ENCODE data around the gene AGXT2.
"Not testable (repeated sequence)": the region's sequence is repeated elsewhere in the genome, so short reads cannot be mapped to it uniquely, and the experiment has no call there.

Gene AGXT2

GRCh38 chr5:35050541-35051126 is 2.9 kb upstream of the AGXT2 start:
- no peak for DNase-seq

DNA sequence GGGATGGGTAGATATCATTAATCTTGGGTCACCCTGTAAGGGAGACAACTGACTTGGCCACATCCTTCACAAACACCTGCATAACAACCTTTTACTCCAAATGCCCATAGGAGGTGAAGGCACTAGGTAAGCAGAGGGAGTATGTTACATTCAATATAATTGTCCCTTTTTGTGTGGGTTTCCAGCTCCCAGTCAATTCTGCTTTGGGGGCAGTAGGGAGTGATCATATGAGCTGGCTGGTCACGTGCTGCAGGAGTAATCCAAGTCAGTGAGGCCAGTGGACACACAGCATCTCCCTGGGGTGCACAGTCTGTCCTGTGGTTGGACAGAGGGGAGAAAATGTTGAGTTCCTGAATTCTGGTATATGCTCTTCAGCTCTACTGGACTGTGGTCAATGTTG is 1.2 kb upstream of the AGXT2 start:
- no peak for DNase-seq

- no peak for DNase-seq
Measured at GRCh38 chr5:35046774-35047173, 975 bp downstream of the AGXT2 start.

GRCh38 chr5:35045280-35045679 is 2.5 kb downstream of the AGXT2 start:
- DNase-seq, result no peak

DNA sequence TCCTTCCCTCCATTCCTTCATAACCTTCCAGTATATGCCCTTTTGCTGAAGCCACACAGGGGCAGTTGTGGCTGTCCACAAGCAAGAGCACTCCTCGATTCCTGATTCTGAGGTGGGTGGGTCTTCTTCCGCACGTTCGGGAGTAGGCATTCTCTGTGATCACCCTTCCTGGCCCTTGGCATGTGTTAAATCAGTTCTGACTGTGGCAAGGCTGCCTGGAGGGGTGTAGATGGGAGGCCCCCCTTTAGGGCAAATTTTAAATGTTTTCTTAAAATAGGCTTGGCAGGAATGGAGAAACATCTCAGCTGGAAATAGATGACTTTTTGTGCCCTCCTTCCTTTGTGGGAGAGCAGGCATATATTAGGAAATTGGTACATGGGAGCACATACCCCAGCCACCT is 3.1 kb downstream of the AGXT2 start:
- DNase-seq, result no peak

DNA sequence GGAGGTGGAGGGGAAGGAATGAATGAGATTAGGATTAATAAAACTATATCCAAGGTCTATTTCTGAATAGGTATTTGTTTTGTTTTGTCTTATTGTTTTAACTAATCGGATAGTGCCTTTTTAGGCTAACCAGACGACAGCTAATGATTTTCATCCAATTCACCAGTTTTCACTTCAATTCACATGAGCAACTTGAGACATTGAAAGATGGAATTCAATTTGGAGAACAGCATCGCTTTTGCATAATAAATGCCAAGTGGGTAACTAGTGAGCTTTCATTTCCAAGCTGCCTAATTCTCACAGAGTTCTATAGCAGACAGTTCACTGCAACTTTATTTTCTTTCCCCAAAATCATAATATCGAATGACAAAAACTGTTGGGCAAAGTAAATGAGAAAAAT is 5.0 kb downstream of the AGXT2 start:
- DNase-seq, result no peak

DNA sequence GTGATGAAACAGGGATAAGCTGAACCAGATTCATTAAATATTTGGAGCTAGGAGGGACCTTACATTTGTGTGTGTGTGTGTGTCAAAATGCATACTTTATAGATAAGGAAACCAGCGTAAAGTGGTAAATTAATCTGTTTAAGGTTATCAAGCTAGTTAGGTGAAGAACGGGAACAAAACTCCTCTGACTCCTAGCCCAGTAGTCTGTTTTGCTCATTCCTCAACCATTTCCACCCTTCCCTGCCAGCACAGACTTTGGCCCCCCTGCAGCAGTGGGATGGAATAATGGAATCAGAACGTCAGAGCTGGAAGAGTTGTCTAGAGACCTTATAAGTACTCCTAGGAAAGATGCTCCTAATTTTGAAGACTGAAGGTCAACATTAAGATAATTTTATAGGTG is 6.5 kb downstream of the AGXT2 start:
- DNase-seq, result no peak

DNA sequence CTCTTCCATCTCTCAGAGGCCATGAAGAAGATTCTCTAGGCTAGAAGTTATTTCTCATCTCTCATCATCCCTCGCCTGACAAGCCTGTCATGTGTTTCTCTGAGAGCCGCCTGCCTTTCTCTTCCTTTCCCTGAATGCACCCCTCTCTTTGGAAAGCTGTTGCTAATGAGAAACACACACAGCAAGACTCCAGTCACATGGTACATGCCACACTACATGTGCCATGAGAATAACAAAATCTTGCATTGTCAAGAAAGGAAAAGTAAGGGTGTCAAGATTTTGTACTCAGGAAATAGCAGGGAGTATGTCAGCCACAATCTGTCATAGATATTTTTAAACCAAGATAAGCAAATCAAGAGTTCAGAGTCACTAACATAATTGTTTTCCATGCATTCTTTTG is 8.9 kb downstream of the AGXT2 start:
- no peak for DNase-seq

DNA sequence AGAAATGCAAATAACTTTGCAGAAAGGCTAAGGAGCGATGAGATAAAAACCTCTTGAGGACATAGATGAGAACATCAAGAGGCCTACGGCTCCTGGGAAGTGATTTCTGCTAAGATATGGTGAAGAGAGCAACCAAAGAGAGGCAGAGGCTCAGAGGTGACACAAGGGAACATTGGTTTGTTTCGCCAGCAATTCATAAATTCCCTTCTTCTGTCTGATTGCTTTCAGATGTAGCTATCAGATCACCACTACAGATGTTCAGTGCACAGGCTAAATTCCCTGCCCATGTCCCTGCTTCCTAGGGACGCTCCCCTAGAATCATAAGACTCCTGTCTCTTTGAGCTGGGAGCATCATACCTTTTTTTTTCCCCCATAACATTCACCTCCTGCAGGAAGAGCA is 11.2 kb downstream of the AGXT2 start:
- no peak for DNase-seq

DNA sequence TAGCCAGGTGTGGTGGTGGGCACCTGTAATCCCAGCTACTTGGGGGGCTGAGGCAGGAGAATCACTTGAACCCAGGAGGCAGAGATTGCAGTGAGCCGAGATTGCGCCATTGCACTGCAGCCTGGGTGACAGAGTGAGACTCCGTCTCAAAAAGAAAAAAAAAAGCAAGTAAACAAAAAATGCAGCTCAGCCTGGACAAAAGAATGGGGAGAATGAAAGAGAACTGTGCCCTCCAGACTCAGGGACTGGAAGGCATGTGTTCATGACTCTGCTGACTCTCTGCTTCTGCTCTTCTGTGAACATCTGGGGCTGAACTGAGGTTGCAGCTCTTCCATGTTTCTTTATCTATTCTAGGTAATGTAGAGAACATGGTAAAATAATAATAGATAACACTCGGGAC is 11.8 kb downstream of the AGXT2 start:
- not testable (repeated sequence) for DNase-seq

GRCh38 chr5:35035271-35035670 is 12.5 kb downstream of the AGXT2 start:
- no peak for DNase-seq

GRCh38 chr5:35032356-35032755 is 15.4 kb downstream of the AGXT2 start:
- no peak for DNase-seq

GRCh38 chr5:35031276-35031675 is 16.5 kb downstream of the AGXT2 start:
- DNase-seq, result no peak

DNA sequence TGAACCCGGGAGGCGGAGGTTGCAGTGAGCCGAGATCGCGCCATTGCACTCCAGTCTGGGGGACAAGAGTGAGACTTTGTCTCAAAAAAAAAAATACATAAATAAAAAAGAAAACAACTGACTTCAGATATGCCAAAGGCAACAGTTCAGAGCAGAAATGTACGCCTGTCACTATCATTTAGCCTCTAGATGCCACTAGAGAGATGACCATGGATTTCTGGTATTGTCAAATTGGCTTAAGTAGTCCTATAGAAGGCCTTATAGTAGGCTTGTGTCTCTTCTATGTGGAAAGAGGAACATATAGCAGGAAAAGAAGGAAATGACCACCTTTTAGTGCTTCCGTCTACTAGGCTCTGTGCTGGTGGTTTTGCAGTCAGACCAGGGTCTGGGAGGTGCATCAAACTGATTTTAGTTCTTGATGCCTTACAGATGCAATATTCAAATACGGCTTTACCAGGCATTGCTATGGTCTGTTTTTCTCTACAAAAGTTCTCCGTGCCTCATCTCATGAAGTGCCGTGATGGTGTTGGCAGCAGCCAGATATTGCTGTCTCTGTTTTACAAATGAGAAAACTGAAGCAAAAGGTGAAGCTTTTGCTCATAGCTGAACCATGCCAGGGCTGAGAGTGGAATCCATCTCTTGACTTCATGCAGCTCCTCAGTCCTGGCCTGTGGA is 17.2 kb downstream of the AGXT2 start:
- DNase-seq, result no peak

GRCh38 chr5:35029333-35029732 is 18.4 kb downstream of the AGXT2 start:
- no peak for DNase-seq

- DNase-seq, result no peak
Measured at GRCh38 chr5:35026941-35027340, 20.8 kb downstream of the AGXT2 start.

GRCh38 chr5:35026280-35026840 is 21.4 kb downstream of the AGXT2 start:
- DNase-seq, result no peak

DNA sequence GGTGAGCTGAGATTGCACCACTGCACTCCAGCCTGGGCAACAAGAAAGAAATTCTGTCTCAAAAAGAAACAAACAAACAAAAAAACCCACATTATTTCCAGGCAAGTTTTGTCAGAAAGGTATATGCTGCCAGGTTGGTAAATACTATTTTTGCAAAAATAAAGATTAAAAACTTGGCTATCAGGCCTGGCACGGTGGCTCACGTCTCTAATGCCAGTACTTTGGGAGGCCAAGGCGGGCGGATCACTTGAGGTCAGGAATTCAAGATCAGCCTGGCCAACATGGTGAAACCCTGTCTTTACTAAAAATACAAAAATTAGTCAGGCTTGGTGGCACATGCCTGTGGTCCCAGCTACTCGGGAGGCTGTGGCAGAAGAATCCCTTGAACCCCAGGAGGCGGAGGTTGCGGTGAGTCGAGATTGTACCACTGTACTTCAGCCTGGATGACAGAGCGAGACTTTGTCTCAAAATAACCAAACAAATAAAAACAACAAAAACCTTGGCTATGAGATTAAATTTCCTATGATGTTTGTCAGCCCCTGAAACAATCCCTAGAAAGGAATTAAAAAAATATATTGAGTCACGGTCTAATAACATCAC is 22.7 kb downstream of the AGXT2 start:
- DNase-seq, result no peak

GRCh38 chr5:35023391-35024178 is 24.2 kb downstream of the AGXT2 start:
- no peak for DNase-seq

GRCh38 chr5:35016174-35017051 is 31.3 kb downstream of the AGXT2 start:
- no peak for DNase-seq

GRCh38 chr5:35015063-35015462 is 32.7 kb downstream of the AGXT2 start:
- no peak for DNase-seq

DNA sequence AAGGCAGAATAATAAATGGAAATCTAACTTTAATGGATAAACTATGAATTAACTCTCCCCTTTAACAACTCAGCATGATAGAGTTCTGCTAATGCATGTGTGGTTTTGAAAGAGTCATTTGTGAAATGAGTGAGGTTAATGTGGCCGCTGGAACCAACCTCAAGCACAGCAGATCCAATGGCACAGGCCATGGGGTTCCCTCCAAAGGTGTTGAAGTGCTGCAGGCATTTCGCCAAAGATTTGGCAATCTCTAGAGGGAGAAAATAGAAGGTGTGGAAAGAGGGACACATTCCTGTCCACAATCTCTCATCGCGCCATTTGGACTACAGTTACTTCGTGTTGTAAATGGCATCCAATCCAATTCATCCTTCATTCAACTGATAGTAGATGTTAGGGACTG is 35.0 kb downstream of the AGXT2 start:
- no peak for DNase-seq

DNA sequence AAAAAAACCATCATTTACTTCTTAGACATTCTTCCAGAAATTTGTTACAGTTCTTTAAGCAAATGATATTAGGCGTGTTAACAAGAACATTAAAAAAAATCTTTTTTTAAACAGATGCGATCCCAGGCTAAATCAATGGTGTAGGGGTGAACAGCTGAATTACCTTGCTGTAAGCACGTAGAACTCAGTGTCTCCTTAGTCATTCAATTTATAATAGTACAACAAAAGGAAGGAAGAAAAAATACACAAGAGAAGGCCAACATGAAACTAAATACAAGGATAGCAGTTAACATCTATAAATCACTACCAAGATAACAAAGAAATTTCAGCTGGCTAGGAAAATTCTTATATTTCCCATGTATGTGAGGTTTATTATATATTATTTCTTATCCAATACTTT is 35.4 kb downstream of the AGXT2 start:
- no peak for DNase-seq

Data from NCI-H2081 treated with DMSO at 0.1 percent for 48 hours (cell line).